HepG2 (cell line): ENCODE results near the gene CD300A. TPM values are rescaled to one million over a fixed set of nuclear protein-coding genes. Genes with fewer than 3 reads are reported as not detected.
A peak's percentile ranks its signal among the peaks of the same experiment; 100 is the strongest.

Source experiments
- CBX1 ChIP-seq: IDR thresholded peaks from one replicate; pipeline ENCODE4 v1.6.1; 2016; ENCODE audit warnings: antibody characterized with exemption, low read depth
- CHD4 ChIP-seq: fragments of 200-600 bp; sonication (generic); IDR thresholded peaks from 2 replicates; pipeline ENCODE4 v1.7.0; 2017; ENCODE audit warnings: mild to moderate bottlenecking, low read length, borderline replicate concordance
- EP300 ChIP-seq, 3 experiments: sonication (generic) in 1 of 3; formaldehyde crosslinking in 1 of 3; IDR thresholded peaks; 2 replicates each; pipeline versions ENCODE4 v1.5.1 to v1.6.1; 2011 to 2020; ENCODE audit warnings: low read depth in 2 of 3, low read length in 2 of 3, borderline replicate concordance in 1 of 3, improper control_type of control experiment in 1 of 3, mild to moderate bottlenecking in 1 of 3, missing genetic modification reagents in 1 of 3, moderate library complexity in 1 of 3
- FOXA1 ChIP-seq, 2 experiments: fragments of 450-650 bp in 1 of 2; sonication (generic) in 1 of 2; formaldehyde crosslinking in 1 of 2; IDR thresholded peaks; 2 replicates each; pipeline versions ENCODE4 v1.4.0 to v1.6.1; 2016 to 2020; ENCODE audit warnings: missing genetic modification reagents in 1 of 2
- IKZF1 ChIP-seq: fragments of 450-650 bp; IDR thresholded peaks from 2 replicates; pipeline ENCODE4 v1.7.1; 2016
- KLF9 ChIP-seq: IDR thresholded peaks from 2 replicates; pipeline ENCODE4 v1.6.1; 2016; ENCODE audit warnings: low read depth
- NR1H2 ChIP-seq: sonication (generic); formaldehyde crosslinking; IDR thresholded peaks from 2 replicates; pipeline ENCODE4 v1.8.1; 2022; ENCODE audit warnings: low read depth, missing genetic modification reagents, borderline replicate concordance
- NR3C1 ChIP-seq: sonication (generic); formaldehyde crosslinking; IDR thresholded peaks from 2 replicates; pipeline ENCODE4 v1.4.0; 2020; ENCODE audit warnings: missing genetic modification reagents
- PHF20 ChIP-seq: sonication (generic); formaldehyde crosslinking; IDR thresholded peaks from 2 replicates; pipeline ENCODE4 v1.5.0; 2020; ENCODE audit warnings: mild to moderate bottlenecking, missing genetic modification reagents
- RAD51 ChIP-seq: fragments of 450-650 bp; IDR thresholded peaks from 2 replicates; pipeline ENCODE4 v1.6.1; 2016; ENCODE audit warnings: borderline replicate concordance
- ZBTB7A ChIP-seq: sonication (generic); formaldehyde crosslinking; IDR thresholded peaks from 2 replicates; pipeline ENCODE4 v1.8.0; 2022; ENCODE audit warnings: mild to moderate bottlenecking, missing genetic modification reagents
- ZMYM4 ChIP-seq: sonication (generic); formaldehyde crosslinking; IDR thresholded peaks from 2 replicates; pipeline ENCODE4 v1.8.1; 2023; ENCODE audit warnings: mild to moderate bottlenecking, missing genetic modification reagents
- ZNF331 ChIP-seq: sonication (generic); formaldehyde crosslinking; IDR thresholded peaks from 2 replicates; pipeline ENCODE4 v1.4.0; 2020; ENCODE audit warnings: missing genetic modification reagents
- ZNF337 ChIP-seq: sonication (generic); formaldehyde crosslinking; IDR thresholded peaks from 2 replicates; pipeline ENCODE4 v1.5.1; 2020; ENCODE audit warnings: missing genetic modification reagents, low read depth, mild to moderate bottlenecking, borderline replicate concordance
- ZNF33A ChIP-seq: sonication (generic); formaldehyde crosslinking; IDR thresholded peaks from 2 replicates; pipeline ENCODE4 v1.5.1; 2020; ENCODE audit warnings: missing genetic modification reagents, mild to moderate bottlenecking, moderate library complexity, borderline replicate concordance
- ZNF431 ChIP-seq: sonication (generic); formaldehyde crosslinking; IDR thresholded peaks from 2 replicates; pipeline ENCODE4 v1.9.0; 2022; ENCODE audit warnings: missing genetic modification reagents, low read depth, mild to moderate bottlenecking, borderline replicate concordance
- ZNF652 ChIP-seq: IDR thresholded peaks from 2 replicates; pipeline ENCODE4 v1.6.1; 2016; ENCODE audit warnings: low read depth, borderline replicate concordance
- polyA plus RNA-seq, 8 experiments: library from polyadenylated mRNA; depleted of rRNA in 3 of 8; stranded (reverse) in 7 of 8; unstranded in 1 of 8; fragments of >200 nt; fragmentation: Illumina TruSeq in 4 of 8; extraction: Trizol in 4 of 8; gene quantifications; 2 replicates each; pipeline versions ENCODE4 v1.2.1 to v1.2.3, GENCODE V29; 2011 to 2016; ENCODE audit warnings: low read depth in 4 of 8, missing spikeins in 1 of 8, mixed read lengths in 1 of 8; ENCODE audit not compliant: insufficient read depth in 1 of 8
- total RNA-seq, 5 experiments: library from RNA; depleted of rRNA; stranded (reverse); fragments of >200 nt; fragmentation: Illumina TruSeq; extraction: Trizol; gene quantifications; 2 replicates each; pipeline ENCODE4 v1.2.3, GENCODE V29; 2016; ENCODE audit warnings: low read depth in 1 of 5

Gene CD300A
- total and polyA plus RNA-seq, 2 of the 13 experiments (the other 11 are each of a cell fraction or from before 2014, with no cell fraction given): not detected

- TF ChIP-seq FOXA1 (IDR thresholded peaks at IDR 0.05) (peak; percentile 4; the same call in 1 of the 2 replicates), FOXA1 (CRISPR knock-in tag; IDR thresholded peaks at IDR 0.05) (no peak), RAD51 (peak; percentile 99), ZMYM4 (CRISPR knock-in tag) (peak; percentile 44; the same call in 1 of the 2 replicates), ZBTB7A (no peak), ZNF431 (CRISPR knock-in tag) (peak; percentile 22; the same call in 1 of the 2 replicates), CHD4 (peak; percentile 100), ZNF331 (CRISPR knock-in tag) (no peak), KLF9 (no peak), IKZF1 (peak; percentile 75; the same call in 1 of the 2 replicates), NR1H2 (CRISPR knock-in tag) (no peak), PHF20 (peak; percentile 16; the same call in 1 of the 2 replicates), ZNF337 (no peak), ZNF33A (CRISPR knock-in tag) (no peak), EP300 (IDR thresholded peaks at IDR 0.05; ENCODE audit: low read depth in 2 of 2, low read length in 2 of 2) (no peak), EP300 (CRISPR knock-in tag; IDR thresholded peaks at IDR 0.05; ENCODE audit: borderline replicate concordance) (no peak), NR3C1 (CRISPR knock-in tag) (no peak), CBX1 (peak; percentile 7), ZNF652 (no peak)
Measured at GRCh38 chr17:74513987-74514631, 47.7 kb downstream of the CD300A start (continued).
